HG03442 (cell line): ENCODE results near the gene ABL2.
"Not testable (repeated sequence)": the region's sequence is repeated elsewhere in the genome, so short reads cannot be mapped to it uniquely, and the experiment has no call there.

Source experiments
- ATAC-seq: cut with Tn5 transposase; IDR thresholded peaks from one replicate; pipeline ENCODE4 v1.9.1; 2021; ENCODE audit warnings: mild to moderate bottlenecking, moderate library complexity; ENCODE audit not compliant: unreplicated experiment

ABL2 gene

GRCh38 chr1:179217943-179218507 is 11.5 kb downstream of the ABL2 start:
- ATAC-seq: no peak

- ATAC-seq: not testable (repeated sequence)
Measured at GRCh38 chr1:179213317-179213716, 16.2 kb downstream of the ABL2 start.

DNA sequence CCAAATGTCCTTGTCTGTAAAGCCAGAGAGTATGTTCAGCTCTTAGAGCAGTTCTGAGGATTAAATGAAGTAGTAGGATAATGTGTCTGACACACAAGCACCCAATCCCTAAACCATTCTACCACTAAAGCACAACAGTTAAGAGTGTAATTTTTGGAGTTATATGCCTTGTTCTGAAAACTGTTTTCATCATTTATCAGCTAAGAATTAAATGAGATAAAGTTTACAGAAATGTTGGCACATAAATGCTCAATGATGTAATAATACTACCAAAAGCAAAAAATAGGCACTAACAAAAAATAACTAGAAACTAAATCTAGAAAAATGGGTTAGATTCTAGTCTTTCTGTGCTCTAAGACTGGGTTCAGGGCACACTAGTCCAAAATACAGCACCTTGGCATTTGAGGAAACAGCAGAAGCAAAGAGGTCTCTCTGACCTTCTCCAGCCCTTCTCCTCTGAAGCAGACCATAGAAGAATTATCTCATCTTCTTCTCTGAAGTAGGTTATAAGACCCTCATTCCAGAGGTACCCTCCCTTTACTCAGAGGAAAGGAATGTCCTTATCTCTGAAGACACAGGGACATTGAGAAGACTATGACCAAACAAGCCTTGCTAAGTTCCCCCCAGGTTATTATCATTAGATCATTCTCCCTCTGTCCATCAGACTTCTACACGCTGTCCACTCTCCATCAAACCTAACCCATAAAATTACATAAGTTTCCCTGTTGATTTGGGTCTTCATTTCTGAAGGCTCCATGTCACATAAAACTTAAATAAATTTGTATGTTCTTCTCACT is 20.6 kb downstream of the ABL2 start:
- ATAC-seq: no peak

DNA sequence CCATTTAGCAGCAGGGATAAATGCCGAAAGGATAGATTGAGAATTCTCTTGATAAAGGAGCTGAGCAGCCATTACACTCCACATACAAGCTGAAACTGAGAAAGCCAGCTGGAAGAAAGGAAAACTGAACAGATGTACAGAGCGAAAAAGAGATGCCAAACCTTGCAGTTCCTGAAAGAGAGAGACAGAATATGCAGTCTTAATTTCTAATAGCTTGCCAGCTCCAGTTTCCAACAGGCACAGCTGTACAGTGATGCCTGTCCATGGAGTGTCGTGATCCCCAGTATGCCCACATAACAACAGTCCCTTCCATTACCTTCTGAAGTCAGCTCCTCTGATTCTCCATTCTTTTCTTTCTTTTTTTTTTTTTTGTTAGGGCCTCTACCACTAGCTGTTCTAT is 22.7 kb downstream of the ABL2 start:
- ATAC-seq: no peak

DNA sequence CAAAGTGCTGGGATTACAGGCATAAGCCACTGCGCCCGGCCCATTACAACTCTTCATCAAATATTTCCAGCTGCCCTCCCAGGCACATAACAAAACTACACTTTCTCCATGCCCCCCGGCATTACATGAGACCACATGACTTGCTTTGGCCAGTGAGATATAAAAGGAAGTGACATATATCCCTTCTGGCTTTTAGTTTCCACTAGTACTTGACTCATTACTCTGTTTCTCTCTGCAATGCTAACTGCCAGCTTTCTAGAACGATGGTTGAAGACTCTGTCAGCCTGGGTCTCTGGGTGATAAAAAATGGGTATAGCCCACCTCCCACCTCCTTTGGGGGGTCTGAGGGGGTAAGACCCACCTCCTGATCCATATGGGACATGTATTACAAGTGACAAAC is 24.2 kb downstream of the ABL2 start:
- ATAC-seq: no peak

GRCh38 chr1:179202161-179202560 is 27.3 kb downstream of the ABL2 start:
- ATAC-seq: no peak

- no peak for ATAC-seq
Measured at GRCh38 chr1:179200586-179200985, 28.9 kb downstream of the ABL2 start.

DNA sequence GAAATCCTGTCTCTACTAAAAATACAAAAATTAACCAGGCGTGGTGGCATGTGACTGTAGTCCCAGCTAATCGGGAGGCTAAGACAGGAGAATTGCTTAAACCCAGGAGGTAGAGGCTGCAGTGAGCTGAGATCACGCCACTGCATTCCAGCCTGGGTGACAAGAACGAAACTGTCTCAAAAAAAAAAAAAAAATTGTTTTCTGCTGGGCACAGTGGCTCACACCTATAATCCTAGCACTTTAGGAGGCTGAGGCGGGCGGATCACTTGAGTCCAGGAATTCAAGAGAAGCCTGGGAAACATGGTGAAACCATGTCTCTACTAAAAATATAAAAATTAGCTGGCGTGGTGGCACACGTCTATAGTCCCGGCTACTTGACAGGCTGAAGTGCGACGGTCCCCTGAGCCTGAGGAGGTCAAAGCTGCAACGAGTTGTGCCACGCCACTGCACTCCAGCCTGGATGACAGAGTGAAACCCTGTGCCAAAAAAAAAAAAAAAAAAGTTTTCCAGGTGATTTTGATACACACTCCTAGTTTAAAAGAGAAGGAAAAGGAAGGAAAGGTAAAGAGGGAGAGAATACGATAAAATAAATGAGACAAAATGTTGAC is 31.7 kb downstream of the ABL2 start:
- no peak for ATAC-seq

GRCh38 chr1:179195857-179196256 is 33.6 kb downstream of the ABL2 start:
- ATAC-seq: not testable (repeated sequence)

DNA sequence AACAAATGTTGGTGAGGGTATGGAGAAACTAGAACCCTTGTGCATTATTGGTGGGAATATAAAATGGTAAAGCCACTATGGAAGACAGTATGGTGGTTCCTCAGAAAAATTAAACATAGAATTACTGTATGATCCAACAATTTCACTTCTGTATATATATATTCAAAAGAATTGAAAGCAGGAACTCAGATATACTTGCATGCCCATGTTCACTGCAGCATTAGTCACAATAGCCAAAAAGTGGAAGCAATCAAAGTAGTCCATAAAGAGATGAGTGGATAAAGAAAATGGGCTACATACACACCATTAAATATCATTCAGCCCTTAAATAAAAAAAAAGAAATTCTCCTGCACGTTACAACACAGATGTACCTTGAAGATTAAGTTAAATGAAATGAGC is 34.1 kb downstream of the ABL2 start:
- ATAC-seq: no peak

GRCh38 chr1:179194068-179194537 is 35.4 kb downstream of the ABL2 start:
- no peak for ATAC-seq

GRCh38 chr1:179190861-179191260 is 38.6 kb downstream of the ABL2 start:
- ATAC-seq: no peak

- no peak for ATAC-seq
Measured at GRCh38 chr1:179187735-179188471, 41.6 kb downstream of the ABL2 start.

DNA sequence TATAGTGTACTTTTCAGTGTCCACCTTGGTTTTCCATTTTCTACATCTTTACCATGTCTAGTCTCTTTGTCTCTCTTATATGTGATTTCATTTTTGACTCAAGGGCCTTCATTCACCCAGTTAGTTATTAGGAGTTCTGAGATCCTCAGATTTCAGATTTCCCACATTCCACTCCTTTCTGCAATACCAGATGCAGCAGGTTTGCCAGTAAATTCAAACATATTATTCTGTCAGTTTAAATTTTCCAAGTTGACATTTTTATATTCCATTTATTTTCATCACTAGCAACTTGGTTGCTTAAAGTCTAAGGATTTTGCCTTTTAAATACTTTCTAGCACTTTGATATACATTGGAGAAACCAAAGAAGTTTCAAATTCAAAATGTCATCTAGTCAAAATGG is 42.4 kb downstream of the ABL2 start:
- no peak for ATAC-seq

DNA sequence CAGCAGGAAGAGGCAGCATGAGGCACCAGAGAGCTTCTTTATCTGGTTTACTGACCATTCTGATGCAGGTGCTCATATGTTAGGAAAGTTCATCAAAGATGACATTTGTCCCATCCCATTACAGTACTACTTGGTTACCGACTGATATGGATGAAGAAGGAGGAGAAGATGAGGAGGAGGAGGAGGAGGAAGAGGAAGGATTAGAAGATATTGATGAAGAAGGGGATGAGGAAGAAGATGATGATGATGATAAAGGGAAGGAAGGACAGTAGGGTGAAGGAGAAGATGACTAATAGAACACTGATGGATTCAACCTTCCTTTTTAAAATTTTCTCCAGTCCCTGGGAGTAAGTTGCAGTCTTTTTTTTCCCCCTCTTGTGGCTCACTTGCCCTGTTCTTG is 45.1 kb downstream of the ABL2 start:
- no peak for ATAC-seq

DNA sequence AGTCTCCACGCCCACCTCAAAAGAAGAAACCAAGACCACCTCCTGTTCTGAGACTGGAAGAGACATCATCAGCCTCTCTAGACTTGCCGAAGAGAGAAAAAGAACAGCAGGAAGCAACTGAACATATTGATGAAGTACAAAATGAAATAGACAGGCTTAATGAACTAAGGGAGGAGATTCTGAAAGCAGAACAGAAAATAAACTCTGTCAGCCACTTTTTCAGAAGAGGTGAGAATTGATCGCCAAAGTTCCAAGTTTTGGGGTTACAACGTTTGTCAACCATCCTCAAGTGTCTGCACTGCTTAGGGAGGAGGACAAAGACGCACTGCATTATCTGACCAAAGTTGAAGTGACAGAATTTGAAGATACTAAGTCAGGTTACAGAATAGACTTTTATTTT is 45.6 kb downstream of the ABL2 start:
- ATAC-seq: no peak

GRCh38 chr1:179178950-179179349 is 50.5 kb downstream of the ABL2 start:
- ATAC-seq: no peak

- no peak for ATAC-seq
Measured at GRCh38 chr1:179178183-179178582, 51.3 kb downstream of the ABL2 start.

DNA sequence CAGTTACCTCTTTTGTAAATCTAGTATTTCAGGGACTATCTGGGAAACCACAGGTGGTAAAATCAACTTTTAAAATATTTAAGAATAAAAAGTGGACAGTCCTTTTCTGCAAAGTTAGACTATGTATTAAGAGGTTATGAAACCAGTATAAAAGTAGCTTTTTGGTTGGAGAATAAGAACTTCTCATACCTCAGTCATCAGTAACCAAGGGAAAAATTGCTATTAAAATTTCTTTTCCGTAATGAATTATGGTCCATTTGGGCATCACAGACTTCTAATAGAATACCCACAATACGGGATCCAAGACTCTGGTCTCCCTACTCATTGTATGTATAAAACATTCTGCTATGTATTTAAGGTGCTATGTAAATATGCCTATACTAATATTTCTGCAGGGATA is 51.9 kb downstream of the ABL2 start:
- no peak for ATAC-seq

DNA sequence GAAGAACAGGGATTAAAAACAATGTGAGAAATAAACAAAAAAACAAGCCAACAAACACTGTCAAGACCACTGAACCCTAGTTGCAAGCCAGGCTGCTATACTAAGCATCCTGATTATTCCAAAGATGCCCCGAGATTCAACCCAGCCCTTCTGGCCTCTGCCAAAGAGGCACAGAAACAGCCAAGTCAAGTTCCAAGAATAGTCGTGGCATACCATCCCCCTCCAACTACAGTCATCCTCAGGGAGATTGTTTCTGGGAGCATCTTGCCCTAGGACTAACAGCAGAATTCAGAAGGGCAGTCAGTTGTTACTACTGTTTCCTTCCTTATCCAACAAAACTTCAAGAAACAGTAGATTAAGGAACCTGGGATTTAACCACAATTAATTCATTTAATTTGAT is 52.3 kb downstream of the ABL2 start:
- no peak for ATAC-seq

DNA sequence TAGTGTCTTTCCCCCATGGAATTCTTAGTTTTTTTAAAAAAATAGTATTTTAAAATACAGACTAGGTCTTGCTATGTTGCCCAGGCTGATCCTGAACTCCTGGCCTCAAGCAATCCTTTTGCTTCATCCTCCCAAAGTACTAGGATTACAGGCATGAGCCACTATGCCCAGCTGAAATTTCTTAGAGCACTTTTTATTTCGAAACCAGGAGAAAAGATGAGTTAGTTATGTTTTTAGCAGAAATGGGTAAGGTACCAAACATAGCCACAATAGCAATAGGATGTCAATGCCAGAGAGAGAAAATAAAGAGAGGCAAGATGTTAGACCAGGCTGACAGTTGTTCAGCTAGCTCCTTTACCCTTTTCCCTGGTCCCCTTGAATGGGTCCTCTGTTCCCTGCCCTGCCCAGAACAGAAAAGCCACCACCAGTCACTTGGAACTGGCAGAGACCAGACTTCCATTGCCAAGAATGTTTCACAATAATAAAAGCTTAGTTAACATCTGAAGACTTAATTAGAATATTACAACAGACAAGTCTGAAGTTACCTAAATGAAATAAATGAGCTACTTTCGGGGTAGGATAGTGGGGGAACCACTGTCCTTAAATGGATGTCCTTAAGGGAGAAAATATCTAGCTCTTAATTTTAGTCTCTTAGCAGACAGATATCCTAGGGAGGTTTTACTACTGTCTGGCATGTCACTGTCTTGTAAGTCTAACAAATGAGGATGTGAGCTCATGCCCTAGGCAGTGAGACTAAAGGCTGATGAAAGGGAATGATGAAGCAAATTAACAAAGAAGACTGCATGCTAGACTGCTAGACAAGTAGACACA is 54.3 kb downstream of the ABL2 start:
- no peak for ATAC-seq
